Type B pancreatic cell (in vitro differentiated cells): ENCODE results near the gene MOB3C. TPM values are rescaled to one million over a fixed set of nuclear protein-coding genes. Genes with fewer than 3 reads are reported as not detected.

Experiments used
- DNase-seq: peaks from one replicate; pipeline ENCODE4 v3.0.0; 2021; ENCODE audit warnings: mixed read lengths; ENCODE audit not compliant: unreplicated experiment; ENCODE audit errors: extremely low spot score
- H3K27ac Mint-ChIP-seq: 2 replicates; pipeline ENCODE4 v1.8.0; 2021; ENCODE audit warnings: mild to moderate bottlenecking, mixed read lengths
- H3K27me3 Mint-ChIP-seq: 2 replicates; pipeline ENCODE4 v1.8.0; 2021; ENCODE audit warnings: mixed read lengths
- H3K36me3 Mint-ChIP-seq: 2 replicates; pipeline ENCODE4 v1.8.0; 2021; ENCODE audit warnings: mixed read lengths
- H3K4me1 Mint-ChIP-seq: one replicate; pipeline ENCODE4 v1.8.0; 2021; ENCODE audit warnings: mixed read lengths; ENCODE audit not compliant: unreplicated experiment
- H3K4me3 Mint-ChIP-seq: 2 replicates; pipeline ENCODE4 v1.8.0; 2021; ENCODE audit warnings: mild to moderate bottlenecking, mixed read lengths
- H3K9me3 Mint-ChIP-seq: 2 replicates; pipeline ENCODE4 v1.8.0; 2021; ENCODE audit warnings: mixed read lengths
- CTCF ChIP-seq: fragments of 200-600 bp; sonication (generic); conservative IDR thresholded peaks from 2 replicates; pipeline ENCODE4 v1.5.0; 2021; ENCODE audit warnings: antibody characterized with exemption, mild to moderate bottlenecking
- total RNA-seq: library from RNA; stranded (reverse); gene quantifications from 2 replicates; pipeline ENCODE4 v1.2.1, GENCODE V29; 2021; ENCODE audit warnings: low replicate concordance

The MOB3C gene
- total RNA-seq, 1 donor from 2014 or later, result 6.8 TPM

GRCh38 chr1:46568461-46568891 lies 48.1 kb downstream of the MOB3C start:
- TF ChIP-seq CTCF, result no peak
- peaks cover 19% of the 10 kb centered on the region for H3K4me1 Mint-ChIP-seq
- no peaks in the 10 kb centered on the region for H3K9me3 Mint-ChIP-seq
- H3K4me3 Mint-ChIP-seq, result no peak overlapping the region
- H3K27ac Mint-ChIP-seq, result no peak overlapping the region
- no peaks in the 10 kb centered on the region for H3K27me3 Mint-ChIP-seq
- H3K36me3 Mint-ChIP-seq, result peaks cover 12% of the 10 kb centered on the region
- no peak for DNase-seq

GRCh38 chr1:46563341-46563740 lies 53.3 kb downstream of the MOB3C start:
- H3K27me3 Mint-ChIP-seq, result no peaks in the 10 kb centered on the region
- no peak overlapping the region for H3K27ac Mint-ChIP-seq
- H3K4me1 Mint-ChIP-seq, result peaks cover 7% of the 10 kb centered on the region
- no peak overlapping the region for H3K4me3 Mint-ChIP-seq
- H3K36me3 Mint-ChIP-seq, result peaks cover 22% of the 10 kb centered on the region
- DNase-seq, result no peak
- TF ChIP-seq CTCF, result no peak
- H3K9me3 Mint-ChIP-seq, result no peaks in the 10 kb centered on the region

GRCh38 chr1:46562498-46562897 lies 54.1 kb downstream of the MOB3C start:
- no peak for DNase-seq
- TF ChIP-seq CTCF, result no peak
- peaks cover 18% of the 10 kb centered on the region for H3K36me3 Mint-ChIP-seq
- no peak overlapping the region for H3K27ac Mint-ChIP-seq
- H3K4me1 Mint-ChIP-seq, result peaks cover 9% of the 10 kb centered on the region
- H3K9me3 Mint-ChIP-seq, result no peaks in the 10 kb centered on the region
- H3K27me3 Mint-ChIP-seq, result no peaks in the 10 kb centered on the region
- no peak overlapping the region for H3K4me3 Mint-ChIP-seq

DNA sequence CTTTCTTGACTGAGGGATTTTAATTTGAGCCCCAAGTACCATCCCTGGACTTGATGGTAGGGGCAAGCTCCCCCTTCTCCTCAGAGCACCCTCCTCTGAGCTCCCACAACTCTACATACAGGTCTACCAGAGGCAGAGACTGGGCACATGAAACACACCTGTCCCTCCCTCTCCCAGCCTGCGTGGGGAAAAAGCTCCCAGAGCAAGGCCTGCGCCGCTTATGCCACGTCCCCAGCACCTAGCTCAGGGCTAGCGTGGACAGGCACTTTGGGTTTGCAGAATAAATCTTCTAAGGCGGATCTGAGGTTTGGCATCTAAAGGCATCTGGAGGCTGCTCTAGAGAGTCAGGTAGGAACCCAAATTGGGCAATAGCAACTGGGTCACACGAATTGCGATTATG lies 57.6 kb downstream of the MOB3C start:
- no peak for TF ChIP-seq CTCF
- Mint-ChIP-seq H3K4me3 (no peak overlapping the region), H3K9me3 (no peaks in the 10 kb centered on the region), H3K27me3 (no peaks in the 10 kb centered on the region), H3K27ac (no peak overlapping the region), H3K36me3 (peaks cover 10% of the 10 kb centered on the region), H3K4me1 (peaks cover 9% of the 10 kb centered on the region)
- DNase-seq, result no peak

DNA sequence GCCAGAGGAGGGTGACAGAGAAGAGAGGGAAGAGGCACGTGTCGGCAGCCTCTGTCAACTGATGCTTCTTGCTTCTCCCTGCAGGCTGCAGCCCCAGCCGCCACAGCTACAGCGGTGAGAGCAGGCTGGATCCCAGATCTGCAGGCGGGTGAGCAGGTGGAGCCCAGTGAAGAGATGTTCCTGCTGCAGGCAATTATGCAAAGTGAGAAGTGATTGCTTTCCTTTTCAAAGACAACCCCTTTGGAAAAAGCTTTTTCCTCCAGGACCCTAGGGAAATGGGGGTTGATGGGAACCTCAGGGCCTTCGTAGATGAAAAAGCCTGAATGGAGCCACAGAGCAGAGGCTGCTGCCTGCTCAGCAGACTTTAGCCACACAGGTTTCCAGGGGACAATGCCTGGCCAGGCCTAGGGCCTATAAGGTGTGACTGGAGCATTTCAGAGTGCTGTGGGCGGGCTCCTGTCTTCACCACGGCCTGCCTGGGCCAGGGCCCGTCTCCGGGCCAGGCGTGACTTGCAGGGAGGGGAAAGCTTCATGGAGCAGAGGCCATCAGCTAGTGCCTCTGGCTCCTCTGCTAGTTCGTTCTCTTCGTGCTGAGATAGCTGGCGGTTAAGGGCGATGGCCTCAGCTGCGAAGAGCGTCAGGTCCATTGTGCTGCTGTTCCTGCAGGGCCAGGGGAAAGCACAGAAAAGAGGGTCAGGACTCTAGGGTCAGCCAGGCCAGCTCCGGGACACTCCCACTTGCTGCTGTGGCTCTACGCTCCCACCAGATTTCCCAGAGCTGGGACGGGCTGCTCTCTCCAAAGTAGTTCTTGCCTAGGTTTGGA lies 58.3 kb downstream of the MOB3C start:
- no peak for TF ChIP-seq CTCF
- H3K4me1 Mint-ChIP-seq, result peaks cover 9% of the 10 kb centered on the region
- no peaks in the 10 kb centered on the region for H3K9me3 Mint-ChIP-seq
- H3K4me3 Mint-ChIP-seq, result no peak overlapping the region
- no peak for DNase-seq
- no peak overlapping the region for H3K27ac Mint-ChIP-seq
- peaks cover 8% of the 10 kb centered on the region for H3K36me3 Mint-ChIP-seq
- no peaks in the 10 kb centered on the region for H3K27me3 Mint-ChIP-seq

Other genes with a start within 250 kb of the MOB3C start
- 30.8 and 32.0 TPM in 2 replicates for gene FAAH, start 222.5 kb downstream of the MOB3C start, total RNA-seq
- gene DMBX1, start 127.0 kb downstream of the MOB3C start, total RNA-seq, result 0.10 TPM in 1 of 2 replicates, not detected in the other
- gene KNCN, start 65.2 kb downstream of the MOB3C start, total RNA-seq, result not detected in 2 replicates
- 29.4 and 39.7 TPM in 2 replicates for gene MKNK1, start 12.5 kb downstream of the MOB3C start, total RNA-seq
- 45.9 and 55.7 TPM in 2 replicates for gene ATPAF1, start 51.6 kb upstream of the MOB3C start, total RNA-seq
- gene TEX38, start 55.0 kb upstream of the MOB3C start, total RNA-seq, result not detected in 2 replicates
- 64.6 and 101 TPM in 2 replicates for gene EFCAB14, start 102.3 kb upstream of the MOB3C start, total RNA-seq
- gene CYP4B1, start 182.2 kb upstream of the MOB3C start, total RNA-seq, result 25.7 and 28.9 TPM in 2 replicates